Stimulated activated CD4-positive, alpha-beta T cell treated with anti-CD3 and anti-CD28 coated beads, TNF-alpha, amount 100 ng/mL, for 24 hours (primary cell): ENCODE results near the gene RIC1.
"Not testable (repeated sequence)": the region's sequence is repeated elsewhere in the genome, so short reads cannot be mapped to it uniquely, and the experiment has no call there.

ENCODE experiments used
- DNase-seq, 3 experiments: peaks; one replicate each; pipeline ENCODE4 v3.0.0-alpha.2; 2020; ENCODE audit warnings: low read depth in 3 of 3

The RIC1 gene

DNA sequence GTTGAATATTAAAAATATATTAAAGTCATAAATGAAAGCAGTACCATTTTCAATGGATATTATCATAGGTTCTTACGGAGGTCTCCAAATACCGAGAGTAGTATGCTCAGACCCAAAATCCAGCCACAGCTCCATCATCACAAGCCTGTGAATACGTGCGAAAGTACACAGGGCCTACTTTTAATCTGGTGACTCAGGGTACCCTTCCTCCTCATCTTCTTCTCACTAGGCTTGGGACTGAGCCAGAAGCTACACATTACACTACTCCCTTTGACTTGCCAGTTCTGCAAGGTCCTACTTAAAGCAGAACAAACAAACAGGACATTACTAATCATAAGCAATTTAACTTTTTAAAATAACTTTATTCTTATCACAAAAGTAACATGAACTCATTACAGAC is 7.6 kb upstream of the RIC1 start:
- DNase-seq: no peak

- DNase-seq: no peak
Observed at GRCh38 chr9:5622016-5622415, 6.9 kb upstream of the RIC1 start.

GRCh38 chr9:5624655-5625054 is 4.3 kb upstream of the RIC1 start:
- no peak for DNase-seq

DNA sequence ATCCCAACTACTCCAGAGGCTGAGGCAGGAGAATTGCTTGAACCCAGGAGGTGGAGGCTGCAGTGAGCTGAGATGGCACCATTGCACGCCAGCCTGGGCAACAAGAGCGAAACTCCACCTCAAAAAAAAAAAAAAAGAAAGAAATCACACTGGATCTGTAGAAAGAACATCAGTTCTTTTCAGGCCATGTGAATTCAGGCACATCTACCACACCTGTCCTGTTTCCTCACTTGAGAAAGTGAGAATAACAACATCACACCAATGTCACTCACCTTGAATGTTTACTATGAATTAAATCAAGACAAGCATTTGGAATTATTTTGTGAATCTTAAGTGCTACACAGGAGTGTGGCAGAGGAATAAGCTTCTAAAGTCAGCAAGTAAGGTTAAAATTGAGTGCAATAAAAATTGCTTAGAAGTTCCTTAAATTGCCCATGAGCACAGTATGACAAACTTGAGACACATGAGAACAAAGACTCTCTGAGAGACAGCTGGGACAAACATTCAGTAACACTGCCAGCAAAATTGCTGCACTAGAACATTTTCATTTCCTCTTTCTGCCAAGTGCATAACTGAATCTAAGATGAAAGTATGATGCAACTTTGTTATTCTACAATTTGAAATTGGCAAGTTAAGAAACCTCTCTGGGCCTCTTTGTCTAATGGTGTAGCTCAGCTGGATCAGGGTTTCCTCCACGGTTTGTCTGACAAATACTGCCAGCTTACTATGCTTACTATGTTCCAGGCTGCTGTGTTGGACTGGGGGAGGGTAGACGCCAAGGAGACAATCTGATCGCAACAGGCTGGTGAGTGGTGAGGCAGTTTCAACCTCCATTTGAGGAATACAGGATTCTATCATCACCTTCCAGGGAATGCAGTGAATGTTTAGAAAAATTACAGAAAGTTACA is 1.9 kb upstream of the RIC1 start:
- DNase-seq: peak in 2 of 3 experiments; percentile 18 to 19

GRCh38 chr9:5627686-5628085 is 1.2 kb upstream of the RIC1 start:
- DNase-seq: not testable (repeated sequence)

DNA sequence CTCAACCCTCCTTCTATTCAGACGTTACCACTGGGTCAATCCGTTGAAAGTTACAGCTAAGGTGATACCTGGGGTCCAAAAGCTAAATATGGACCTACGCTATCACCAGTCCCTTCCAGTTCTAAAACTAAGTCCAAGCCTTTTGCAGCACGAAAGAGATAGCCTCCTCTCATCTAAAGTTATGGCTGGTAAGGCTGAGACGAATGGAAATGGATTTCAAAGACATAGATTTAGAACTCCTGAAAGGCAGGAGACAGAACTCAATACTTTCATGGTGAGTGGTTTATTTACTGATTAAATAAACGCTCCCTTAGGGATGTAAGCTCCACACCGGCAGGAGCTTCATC is 751 bp upstream of the RIC1 start:
- DNase-seq: no peak

DNA sequence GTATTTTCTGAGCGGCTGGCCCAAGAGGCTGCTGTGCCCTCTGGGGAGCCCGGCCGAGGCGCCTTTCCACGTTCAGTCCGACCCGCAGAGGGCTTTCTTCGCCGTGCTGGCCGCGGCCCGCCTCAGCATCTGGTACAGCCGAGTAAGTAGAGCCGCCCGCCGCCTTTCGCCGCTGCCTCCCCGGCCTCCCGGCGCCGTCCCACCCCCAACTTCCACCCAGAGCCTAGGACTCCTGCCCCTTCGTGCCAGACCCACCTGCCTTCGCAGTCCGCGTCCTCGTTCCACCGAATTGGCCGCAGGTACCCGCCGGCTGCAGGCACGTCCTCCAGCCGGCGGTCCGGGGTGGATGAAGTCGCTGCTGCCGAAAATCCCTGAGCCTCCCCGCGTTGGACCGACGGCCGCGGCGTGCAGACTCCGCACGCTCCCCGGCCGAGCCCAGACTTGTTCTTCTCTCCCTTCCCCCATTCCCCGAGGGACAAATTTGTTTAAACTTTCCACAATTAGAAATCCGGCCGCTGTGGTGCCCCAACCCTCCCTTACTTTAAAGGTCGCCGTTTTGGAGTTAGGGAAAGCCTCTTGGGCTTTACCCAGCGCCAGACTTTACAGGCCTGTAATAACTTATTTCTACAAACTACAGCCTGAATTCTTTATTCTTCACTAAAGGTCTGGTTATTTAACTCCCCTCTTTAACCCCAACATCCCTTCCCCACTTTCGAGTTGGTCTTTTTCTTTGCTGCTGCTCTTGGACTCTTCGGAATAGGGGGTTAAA is 589 bp downstream of the RIC1 start:
- DNase-seq: peak in 2 of 3 experiments; percentile 12 to 40

DNA sequence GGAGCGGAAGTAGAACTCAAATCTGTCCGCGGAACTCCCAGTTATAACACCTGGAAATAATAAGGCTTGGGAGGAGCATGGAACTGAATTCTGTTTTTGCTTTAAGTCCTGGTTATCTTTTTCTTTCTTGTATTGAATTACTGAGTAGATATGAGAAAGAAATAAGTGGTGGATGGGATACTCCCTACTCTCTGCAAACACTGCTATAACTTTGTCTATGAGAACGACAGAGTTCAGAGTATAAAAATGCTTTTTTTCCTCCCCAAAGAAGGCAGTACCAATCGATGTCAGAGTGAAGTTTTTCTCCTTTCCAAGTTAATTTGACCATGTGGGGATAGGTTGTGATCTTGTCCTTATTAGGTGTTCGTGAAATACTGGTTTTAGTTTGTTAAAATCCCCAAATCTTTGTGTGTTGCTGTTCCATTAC is 1.2 kb downstream of the RIC1 start:
- DNase-seq: no peak

DNA sequence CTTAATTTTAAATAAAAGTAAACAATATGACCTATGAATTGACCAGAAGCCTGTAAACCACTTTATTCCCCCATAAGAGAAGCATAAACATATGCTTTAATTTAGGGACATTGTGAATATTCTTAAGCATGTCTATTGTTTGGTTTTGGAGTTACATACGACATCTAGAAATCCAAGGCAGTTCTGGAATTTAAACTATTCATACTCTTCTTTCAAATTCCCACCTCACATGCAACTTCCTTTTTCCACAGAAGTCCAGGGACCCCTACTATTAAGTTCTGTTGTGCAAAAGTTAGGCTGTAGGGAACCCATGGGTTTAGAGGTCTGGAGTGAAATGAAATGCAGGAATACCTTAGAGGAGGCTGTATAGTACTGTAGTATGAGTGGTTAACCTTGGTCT is 2.1 kb downstream of the RIC1 start:
- DNase-seq: no peak

- no peak for DNase-seq
Observed at GRCh38 chr9:5632540-5632939, 3.6 kb downstream of the RIC1 start.

GRCh38 chr9:5633243-5633642 is 4.3 kb downstream of the RIC1 start:
- DNase-seq: no peak

GRCh38 chr9:5635390-5635789 is 6.5 kb downstream of the RIC1 start:
- DNase-seq: no peak

- DNase-seq: no peak
Observed at GRCh38 chr9:5639816-5640215, 10.9 kb downstream of the RIC1 start.

DNA sequence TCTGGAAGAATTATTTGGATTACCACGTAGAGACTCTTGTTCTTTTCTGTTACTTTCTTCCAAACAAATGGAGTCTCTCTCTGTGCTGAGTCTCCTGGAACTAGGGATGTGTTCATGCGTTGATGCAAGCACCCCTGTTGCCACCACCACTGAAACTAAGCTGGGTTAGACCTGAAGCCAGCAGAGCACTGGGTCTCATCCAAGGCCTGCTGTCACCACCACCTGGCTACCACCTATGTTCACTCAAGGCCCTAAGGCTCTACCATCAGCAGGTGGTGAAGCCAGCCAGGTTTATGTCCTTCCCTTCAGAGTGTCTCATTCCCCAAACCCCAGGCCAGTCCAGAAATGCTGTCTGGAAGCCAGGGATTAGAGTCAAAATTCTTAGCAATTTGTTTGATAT is 13.3 kb downstream of the RIC1 start:
- DNase-seq: no peak

- no peak for DNase-seq
Observed at GRCh38 chr9:5643005-5643624, 14.2 kb downstream of the RIC1 start.

GRCh38 chr9:5644501-5644900 is 15.6 kb downstream of the RIC1 start:
- DNase-seq: no peak

- DNase-seq: no peak
Observed at GRCh38 chr9:5646116-5646515, 17.2 kb downstream of the RIC1 start.

DNA sequence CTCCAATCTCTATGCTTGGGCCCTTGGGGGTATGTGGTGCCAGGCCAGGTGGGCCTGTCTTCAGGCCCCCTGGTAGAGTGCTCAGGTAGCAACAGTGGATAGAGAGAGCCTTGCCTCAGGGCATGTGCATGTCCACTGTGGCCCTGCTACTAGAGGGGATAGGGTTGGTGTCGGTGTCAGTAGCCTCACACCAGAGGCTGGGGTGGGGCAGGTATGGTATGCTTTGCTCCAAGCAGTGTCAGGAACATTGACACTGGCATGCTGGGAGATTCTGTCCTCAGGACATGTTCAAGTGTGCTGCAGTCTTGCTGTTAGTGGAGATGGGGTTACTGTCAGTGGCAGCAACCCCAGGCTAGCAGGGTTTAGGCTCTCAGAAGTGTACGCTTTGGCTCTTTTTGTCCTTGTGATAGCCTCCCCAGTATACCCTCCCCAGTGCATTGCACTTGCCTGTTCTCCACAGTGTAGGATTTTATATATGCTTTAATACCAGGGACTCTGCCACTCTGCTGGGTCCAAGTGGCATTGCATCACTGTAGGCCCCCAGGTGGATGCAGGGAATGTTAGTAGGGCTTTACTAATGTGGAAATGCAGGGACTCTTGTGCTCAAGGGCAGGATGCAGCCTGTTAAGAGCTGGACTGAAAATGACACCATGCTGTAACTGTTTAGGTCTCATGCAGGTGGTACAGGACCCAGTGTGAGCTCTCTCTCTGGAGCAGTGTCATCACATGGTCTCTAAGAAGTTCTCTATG is 21.6 kb downstream of the RIC1 start:
- DNase-seq: no peak

DNA sequence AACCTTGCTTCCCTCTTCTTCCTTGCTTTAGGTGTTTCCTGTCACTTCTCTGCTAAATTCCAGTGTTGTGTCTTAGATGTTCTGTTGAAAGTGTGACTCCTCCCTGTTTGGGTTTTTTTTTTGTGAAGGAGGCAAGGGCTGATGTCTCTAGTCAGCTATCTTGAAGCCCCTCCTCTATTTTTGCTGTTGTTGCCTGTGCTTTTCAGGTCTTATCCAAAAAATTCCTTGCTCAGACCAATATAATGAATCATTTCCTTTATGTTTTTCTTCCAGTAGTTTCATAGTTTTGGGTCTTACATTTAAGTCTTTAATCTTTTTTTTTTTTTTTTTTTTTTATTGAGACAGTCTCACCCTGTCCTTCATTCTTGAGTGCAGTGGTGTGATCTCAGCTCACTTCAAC is 22.3 kb downstream of the RIC1 start:
- DNase-seq: no peak

DNA sequence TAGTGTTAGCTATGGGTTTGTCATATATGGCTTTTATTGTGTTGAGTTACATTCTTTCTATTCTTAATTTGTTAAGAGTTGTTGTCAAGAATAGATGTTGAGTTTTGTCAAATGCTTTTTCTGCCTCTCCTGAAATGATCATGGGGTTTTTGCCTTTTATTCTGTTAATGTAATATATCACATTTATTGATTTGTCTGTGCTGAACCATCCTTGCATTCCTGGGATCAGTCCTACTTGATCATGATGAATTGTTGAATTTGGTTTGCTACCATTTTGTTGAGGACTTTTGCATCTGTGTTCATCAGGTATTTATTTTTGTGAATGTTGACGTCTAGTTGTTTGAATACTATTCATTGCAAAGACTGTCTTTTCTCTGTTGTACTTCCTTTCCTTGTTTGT is 23.9 kb downstream of the RIC1 start:
- DNase-seq: no peak

DNA sequence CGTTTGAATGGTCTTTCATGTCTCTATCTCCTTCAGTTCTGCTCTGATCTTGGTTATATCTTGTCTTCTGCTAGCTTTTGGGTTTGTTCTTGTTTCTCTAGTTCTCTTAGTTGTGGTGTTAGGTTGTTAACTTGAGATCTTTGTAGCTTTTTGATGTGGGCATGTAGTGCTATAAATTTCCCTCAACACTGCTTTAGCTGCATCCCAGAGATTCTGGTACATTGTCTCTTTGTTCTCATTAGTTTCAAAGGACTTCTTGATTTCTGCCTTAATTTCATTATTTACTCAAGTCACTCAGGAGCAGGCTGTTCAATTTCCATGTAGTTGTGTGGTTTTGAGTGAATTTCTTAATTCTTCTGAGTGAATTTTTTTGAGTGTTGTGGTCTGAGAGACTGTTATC is 33.9 kb downstream of the RIC1 start:
- DNase-seq: not testable (repeated sequence)

DNA sequence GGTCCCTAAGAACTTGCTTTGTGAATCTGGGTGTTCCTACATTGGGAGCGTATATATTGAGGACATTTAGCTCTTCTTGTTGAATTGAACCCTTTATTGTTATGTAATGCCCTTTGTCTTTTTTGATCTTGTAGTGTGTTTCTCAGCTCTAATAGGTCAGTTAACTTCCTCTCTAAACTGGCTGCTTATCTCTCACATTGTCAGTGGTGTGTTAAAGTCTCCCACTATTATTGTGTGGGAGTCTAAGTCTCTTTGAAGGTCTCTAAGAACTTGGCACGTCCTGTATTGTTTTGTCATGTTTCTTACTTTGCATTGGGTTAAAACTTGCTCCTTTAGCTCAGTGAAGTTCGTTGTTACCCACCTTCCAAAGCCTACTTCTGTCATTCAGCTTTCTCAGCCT is 36.2 kb downstream of the RIC1 start:
- no peak for DNase-seq
